ENCODE data around the gene EVI5L.

DNA sequence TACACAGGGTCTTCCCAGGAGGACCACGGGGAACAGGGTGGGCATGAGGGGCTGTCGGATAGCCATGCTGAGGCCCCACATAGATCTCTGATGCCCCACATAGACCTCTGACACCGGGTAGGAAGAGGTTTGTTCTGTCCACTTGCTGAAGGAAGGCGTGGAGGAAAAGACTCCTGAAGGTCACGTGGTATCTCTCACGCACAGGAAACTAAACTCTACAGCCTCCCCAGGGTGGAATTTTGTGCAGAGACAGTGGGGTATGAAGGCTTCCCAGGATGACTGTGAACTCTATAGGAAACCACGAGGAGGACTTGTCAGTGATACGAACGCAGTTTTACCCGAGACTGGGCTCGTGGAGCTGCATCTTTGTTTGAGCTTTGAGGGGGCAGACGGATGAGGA, 2.8 kb downstream of the EVI5L start:
- TF ChIP-seq, protein P1, sequence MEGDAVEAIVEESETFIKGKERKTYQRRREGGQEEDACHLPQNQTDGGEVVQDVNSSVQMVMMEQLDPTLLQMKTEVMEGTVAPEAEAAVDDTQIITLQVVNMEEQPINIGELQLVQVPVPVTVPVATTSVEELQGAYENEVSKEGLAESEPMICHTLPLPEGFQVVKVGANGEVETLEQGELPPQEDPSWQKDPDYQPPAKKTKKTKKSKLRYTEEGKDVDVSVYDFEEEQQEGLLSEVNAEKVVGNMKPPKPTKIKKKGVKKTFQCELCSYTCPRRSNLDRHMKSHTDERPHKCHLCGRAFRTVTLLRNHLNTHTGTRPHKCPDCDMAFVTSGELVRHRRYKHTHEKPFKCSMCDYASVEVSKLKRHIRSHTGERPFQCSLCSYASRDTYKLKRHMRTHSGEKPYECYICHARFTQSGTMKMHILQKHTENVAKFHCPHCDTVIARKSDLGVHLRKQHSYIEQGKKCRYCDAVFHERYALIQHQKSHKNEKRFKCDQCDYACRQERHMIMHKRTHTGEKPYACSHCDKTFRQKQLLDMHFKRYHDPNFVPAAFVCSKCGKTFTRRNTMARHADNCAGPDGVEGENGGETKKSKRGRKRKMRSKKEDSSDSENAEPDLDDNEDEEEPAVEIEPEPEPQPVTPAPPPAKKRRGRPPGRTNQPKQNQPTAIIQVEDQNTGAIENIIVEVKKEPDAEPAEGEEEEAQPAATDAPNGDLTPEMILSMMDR (conservative IDR thresholded peaks at IDR 0.05; ENCODE audit: low read length), result no peak
- TF ChIP-seq EZH2phosphoT487 (IDR thresholded peaks at IDR 0.05; ENCODE audit: borderline replicate concordance), result no peak
